Loucy (cell line): ENCODE results near the gene TMEM131.

Experiments used
- CTCF ChIP-seq: fragments of 200-600 bp; sonication (generic); conservative IDR thresholded peaks from 2 replicates; pipeline ENCODE4 v1.5.1; 2014; ENCODE audit warnings: mild to moderate bottlenecking, antibody characterized with exemption, low read length
- EZH2phosphoT487 ChIP-seq: fragments of 200-600 bp; IDR thresholded peaks from 2 replicates; pipeline ENCODE4 v1.6.1; 2018; ENCODE audit warnings: antibody characterized with exemption, mild to moderate bottlenecking, moderate library complexity, borderline replicate concordance

- TF ChIP-seq CTCF = no peak
- TF ChIP-seq EZH2phosphoT487 = no peak
These were observed 29.1 kb downstream of the TMEM131 start for GRCh38 chr2:97966545-97967215.
